Neural progenitor cell (in vitro differentiated cells): Measurements from ENCODE around the gene KIAA1217. TPM values are rescaled to one million over a fixed set of nuclear protein-coding genes. Genes with fewer than 3 reads are reported as not detected.

Experiments used
- DNase-seq: peaks from one replicate; pipeline ENCODE4 v3.0.0-alpha.2; 2016; ENCODE audit warnings: low spot score
- H2AFZ ChIP-seq: fragments of 200-600 bp; sonication (generic); replicated peaks from 2 replicates; pipeline ENCODE4 v1.6.1; 2016; ENCODE audit warnings: antibody characterized with exemption
- H3F3A ChIP-seq: fragments of 200-600 bp; sonication (generic); 2 replicates; pipeline ENCODE4 v1.6.1; 2016; ENCODE audit warnings: antibody characterized with exemption, low read depth
- H3K27ac ChIP-seq: fragments of 200-600 bp; sonication (generic); 2 replicates; pipeline ENCODE4 v1.5.1; 2016; ENCODE audit warnings: mild to moderate bottlenecking
- H3K27me3 ChIP-seq: fragments of 200-600 bp; sonication (generic); 2 replicates; pipeline ENCODE4 v1.6.1; 2016; ENCODE audit warnings: mild to moderate bottlenecking, moderate library complexity
- H3K36me3 ChIP-seq: fragments of 200-600 bp; sonication (generic); 2 replicates; pipeline ENCODE4 v1.5.1; 2016
- H3K4me1 ChIP-seq: fragments of 200-600 bp; sonication (generic); 2 replicates; pipeline ENCODE4 v1.6.1; 2016; ENCODE audit warnings: mixed run types
- H3K4me2 ChIP-seq: fragments of 200-600 bp; sonication (generic); 2 replicates; pipeline ENCODE4 v1.6.1; 2016
- H3K4me3 ChIP-seq: fragments of 200-600 bp; sonication (generic); 2 replicates; pipeline ENCODE4 v1.5.1; 2016
- H3K79me2 ChIP-seq: fragments of 200-600 bp; sonication (generic); 2 replicates; pipeline ENCODE4 v1.6.1; 2016; ENCODE audit warnings: low read depth
- H3K9ac ChIP-seq: fragments of 200-600 bp; sonication (generic); 2 replicates; pipeline ENCODE4 v1.6.1; 2016
- H3K9me3 ChIP-seq: fragments of 200-600 bp; sonication (generic); 2 replicates; pipeline ENCODE4 v1.5.1; 2016; ENCODE audit warnings: low read depth
- H4K20me1 ChIP-seq: fragments of 200-600 bp; sonication (generic); 2 replicates; pipeline ENCODE4 v1.6.1; 2016; ENCODE audit warnings: low read depth
- H3K27ac Mint-ChIP-seq: 3 replicates; pipeline ENCODE4 v1.8.0; 2021; ENCODE audit warnings: mixed read lengths
- H3K27me3 Mint-ChIP-seq: 2 replicates; pipeline ENCODE4 v1.8.0; 2022; ENCODE audit warnings: low read depth, mild to moderate bottlenecking, inconsistent platforms, moderate library complexity, mixed read lengths; ENCODE audit not compliant: insufficient read depth
- H3K36me3 Mint-ChIP-seq: 3 replicates; pipeline ENCODE4 v1.8.0; 2021; ENCODE audit warnings: mixed read lengths
- H3K4me1 Mint-ChIP-seq: 3 replicates; pipeline ENCODE4 v1.8.0; 2021; ENCODE audit warnings: mixed read lengths
- H3K4me3 Mint-ChIP-seq: 3 replicates; pipeline ENCODE4 v1.8.0; 2021; ENCODE audit warnings: mild to moderate bottlenecking, moderate library complexity, mixed read lengths
- H3K9me3 Mint-ChIP-seq: 3 replicates; pipeline ENCODE4 v1.8.0; 2020; ENCODE audit warnings: mixed read lengths
- EZH2 ChIP-seq: fragments of 200-600 bp; sonication (generic); IDR thresholded peaks from 2 replicates; pipeline ENCODE4 v1.6.1; 2017; ENCODE audit warnings: antibody characterized with exemption, mild to moderate bottlenecking, moderate library complexity
- EZH2phosphoT487 ChIP-seq: fragments of 200-600 bp; sonication (generic); IDR thresholded peaks from 2 replicates; pipeline ENCODE4 v1.6.1; 2017; ENCODE audit warnings: antibody characterized with exemption
- total RNA-seq: library from RNA; depleted of rRNA; stranded (reverse); fragments of >200 nt; gene quantifications from 2 replicates; pipeline ENCODE4 v1.2.3, GENCODE V29; 2015; ENCODE audit warnings: low replicate concordance
- TF ChIP-seq, protein P1 (sequence below): fragments of 200-600 bp; sonication (generic); IDR thresholded peaks from 2 replicates; pipeline ENCODE4 v1.5.1; 2017; ENCODE audit warnings: antibody characterized with exemption, mild to moderate bottlenecking

The KIAA1217 gene
- total RNA-seq, 1 donor from 2014 or later = 13.1 TPM

DNA sequence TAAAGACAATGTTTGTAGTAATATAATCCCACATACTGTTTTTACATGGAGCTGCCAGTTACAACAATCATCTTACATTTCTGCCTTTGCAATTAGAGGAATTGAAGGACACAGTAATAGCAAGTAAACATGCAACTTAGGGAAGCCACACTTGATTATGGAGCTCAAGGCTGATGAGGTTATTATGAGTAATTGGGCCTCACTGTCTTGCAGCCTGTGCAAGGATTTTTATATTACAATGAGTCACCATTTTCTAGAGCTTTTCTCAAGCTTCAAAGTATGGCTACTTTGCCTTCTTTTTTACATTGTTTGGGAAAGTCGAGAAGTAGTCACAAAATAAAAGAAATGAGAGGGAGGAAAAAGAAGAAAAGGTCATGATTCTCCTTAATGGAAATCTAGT, 226.4 kb downstream of the KIAA1217 start:
- no peak overlapping the region for H2AFZ ChIP-seq
- Mint-ChIP-seq H3K27me3 (no peaks in the 10 kb centered on the region), H3K36me3 (peaks cover 21% of the 10 kb centered on the region), H3K4me3 (no peak overlapping the region), H3K27ac (no peak overlapping the region), H3K4me1 (peaks cover 12% of the 10 kb centered on the region), H3K9me3 (no peaks in the 10 kb centered on the region)
- no peak overlapping the region for H3K9ac ChIP-seq
- H3K27me3 ChIP-seq = no peaks in the 10 kb centered on the region
- no peaks in the 10 kb centered on the region for H3K36me3 ChIP-seq
- H3K27ac ChIP-seq = no peak overlapping the region
- H4K20me1 ChIP-seq = no peaks in the 10 kb centered on the region
- H3K4me1 ChIP-seq = peaks cover 6% of the 10 kb centered on the region
- H3K79me2 ChIP-seq = no peaks in the 10 kb centered on the region
- H3K9me3 ChIP-seq = no peaks in the 10 kb centered on the region
- H3K4me3 ChIP-seq = no peak overlapping the region
- no peak overlapping the region for H3K4me2 ChIP-seq
- TF ChIP-seq, protein P1, sequence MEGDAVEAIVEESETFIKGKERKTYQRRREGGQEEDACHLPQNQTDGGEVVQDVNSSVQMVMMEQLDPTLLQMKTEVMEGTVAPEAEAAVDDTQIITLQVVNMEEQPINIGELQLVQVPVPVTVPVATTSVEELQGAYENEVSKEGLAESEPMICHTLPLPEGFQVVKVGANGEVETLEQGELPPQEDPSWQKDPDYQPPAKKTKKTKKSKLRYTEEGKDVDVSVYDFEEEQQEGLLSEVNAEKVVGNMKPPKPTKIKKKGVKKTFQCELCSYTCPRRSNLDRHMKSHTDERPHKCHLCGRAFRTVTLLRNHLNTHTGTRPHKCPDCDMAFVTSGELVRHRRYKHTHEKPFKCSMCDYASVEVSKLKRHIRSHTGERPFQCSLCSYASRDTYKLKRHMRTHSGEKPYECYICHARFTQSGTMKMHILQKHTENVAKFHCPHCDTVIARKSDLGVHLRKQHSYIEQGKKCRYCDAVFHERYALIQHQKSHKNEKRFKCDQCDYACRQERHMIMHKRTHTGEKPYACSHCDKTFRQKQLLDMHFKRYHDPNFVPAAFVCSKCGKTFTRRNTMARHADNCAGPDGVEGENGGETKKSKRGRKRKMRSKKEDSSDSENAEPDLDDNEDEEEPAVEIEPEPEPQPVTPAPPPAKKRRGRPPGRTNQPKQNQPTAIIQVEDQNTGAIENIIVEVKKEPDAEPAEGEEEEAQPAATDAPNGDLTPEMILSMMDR = no peak
- no peak for TF ChIP-seq EZH2
- no peak for TF ChIP-seq EZH2phosphoT487
- no peak for DNase-seq
- H3F3A ChIP-seq = no peaks in the 10 kb centered on the region

DNA sequence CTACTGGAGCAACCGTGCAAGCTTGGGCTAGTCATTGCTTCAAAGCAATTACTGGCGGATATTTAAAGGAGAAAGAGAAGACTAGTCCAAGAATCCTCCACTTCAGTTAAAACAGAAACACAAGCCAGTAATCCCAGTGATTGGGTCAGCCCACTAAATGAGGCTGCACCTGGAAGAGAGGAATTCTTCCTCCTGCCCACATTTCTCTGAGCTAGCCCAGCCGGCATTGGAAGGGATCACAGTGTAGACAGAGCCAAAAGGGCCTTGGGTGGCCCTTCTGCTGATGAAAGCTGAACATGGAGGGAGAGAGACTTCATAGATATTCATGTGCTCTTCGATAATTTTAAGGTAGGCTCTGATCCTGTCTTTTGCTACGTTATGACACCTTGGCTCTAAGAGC, 228.4 kb downstream of the KIAA1217 start:
- no peak overlapping the region for H2AFZ ChIP-seq
- H3K4me3 ChIP-seq = no peak overlapping the region
- Mint-ChIP-seq H3K4me1 (peaks cover 12% of the 10 kb centered on the region), H3K4me3 (no peak overlapping the region), H3K27me3 (no peaks in the 10 kb centered on the region), H3K27ac (no peak overlapping the region), H3K9me3 (no peaks in the 10 kb centered on the region), H3K36me3 (peaks cover 21% of the 10 kb centered on the region)
- H3K9me3 ChIP-seq = no peaks in the 10 kb centered on the region
- no peaks in the 10 kb centered on the region for H3K27me3 ChIP-seq
- H3K9ac ChIP-seq = no peak overlapping the region
- H3K4me2 ChIP-seq = no peak overlapping the region
- H3K36me3 ChIP-seq = no peaks in the 10 kb centered on the region
- peak overlapping the region; percentile 34 for H3K27ac ChIP-seq
- peaks cover 14% of the 10 kb centered on the region for H3K4me1 ChIP-seq
- DNase-seq = no peak
- no peaks in the 10 kb centered on the region for H3K79me2 ChIP-seq
- H3F3A ChIP-seq = no peaks in the 10 kb centered on the region
- no peak for TF ChIP-seq EZH2
- no peak for TF ChIP-seq EZH2phosphoT487
- TF ChIP-seq, protein P1 = no peak
- no peaks in the 10 kb centered on the region for H4K20me1 ChIP-seq

DNA sequence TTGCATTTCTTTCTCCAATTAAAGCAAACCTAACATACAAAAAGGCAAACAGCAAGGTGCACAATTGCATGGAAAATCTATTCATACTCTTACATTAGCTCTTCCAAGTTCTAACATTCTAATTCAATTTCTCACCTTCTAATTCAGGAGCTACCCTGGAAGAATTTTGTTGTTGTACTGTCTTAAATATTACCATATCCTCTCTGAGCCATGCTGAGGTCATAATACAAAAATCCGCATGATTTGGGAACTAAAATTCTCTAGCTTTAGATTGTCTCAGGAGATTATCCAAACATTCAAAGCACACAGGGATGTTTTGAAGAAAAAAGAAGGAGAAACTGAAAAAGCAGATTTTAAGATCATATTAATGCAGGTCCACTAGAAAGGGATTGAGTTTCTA, 229.9 kb downstream of the KIAA1217 start:
- H3K27ac ChIP-seq = no peak overlapping the region
- no peak for DNase-seq
- no peaks in the 10 kb centered on the region for H3K27me3 ChIP-seq
- peaks cover 21% of the 10 kb centered on the region for H3K36me3 Mint-ChIP-seq
- no peaks in the 10 kb centered on the region for H3K9me3 Mint-ChIP-seq
- H3K9ac ChIP-seq = no peak overlapping the region
- no peaks in the 10 kb centered on the region for H4K20me1 ChIP-seq
- H3K4me3 Mint-ChIP-seq = no peak overlapping the region
- peaks cover 14% of the 10 kb centered on the region for H3K4me1 ChIP-seq
- no peak overlapping the region for H2AFZ ChIP-seq
- peaks cover 12% of the 10 kb centered on the region for H3K4me1 Mint-ChIP-seq
- H3K4me2 ChIP-seq = no peak overlapping the region
- H3K27me3 Mint-ChIP-seq = no peaks in the 10 kb centered on the region
- no peak overlapping the region for H3K4me3 ChIP-seq
- H3K36me3 ChIP-seq = no peaks in the 10 kb centered on the region
- H3K79me2 ChIP-seq = no peaks in the 10 kb centered on the region
- no peak overlapping the region for H3K27ac Mint-ChIP-seq
- no peaks in the 10 kb centered on the region for H3K9me3 ChIP-seq
- H3F3A ChIP-seq = no peaks in the 10 kb centered on the region
- TF ChIP-seq, protein P1 = no peak
- TF ChIP-seq EZH2 (no peak), EZH2phosphoT487 (no peak)
